ENCODE measurements around the gene TCFL5.

- TF ChIP-seq CTCF (IDR thresholded peaks at IDR 0.05) (no peak), POLR2A (IDR thresholded peaks at IDR 0.05) (no peak)
Measured at GRCh38 chr20:62806383-62807050, 55.1 kb downstream of the TCFL5 start.
